Activated naive CD8-positive, alpha-beta T cell treated with anti-CD3 and anti-CD28 coated beads, Interleukin-2, amount 10 ng/mL, durations not matched to agents 7 days and 5 days (primary cell): ENCODE measurements around the gene HYCC1. TPM values are rescaled to one million over a fixed set of nuclear protein-coding genes. Genes with fewer than 3 reads are reported as not detected.

Experiments used
- ATAC-seq: fragments of 150-1000 bp; cut with Tn5 transposase; one replicate; pipeline ENCODE4 v1.10.0; 2021; ENCODE audit warnings: low read depth, moderate library complexity
- POLR2A ChIA-PET: fragments of 350-600 bp; sonication (Branson Sonifier 250); formaldehyde crosslinking; loops from one replicate; lab custom pipeline; 2021; ENCODE audit warnings: antibody characterized with exemption; lab: Charles Lee
- DNase-seq: peaks from one replicate; pipeline ENCODE4 v3.0.0; 2021
- H3K27ac Mint-ChIP-seq: one replicate; pipeline ENCODE4 v1.8.0; 2022; ENCODE audit warnings: mild to moderate bottlenecking, mixed read lengths
- H3K27me3 Mint-ChIP-seq: one replicate; pipeline ENCODE4 v1.8.0; 2022; ENCODE audit warnings: mild to moderate bottlenecking, moderate library complexity, mixed read lengths
- H3K36me3 Mint-ChIP-seq: one replicate; pipeline ENCODE4 v1.8.0; 2021; ENCODE audit warnings: mild to moderate bottlenecking, mixed read lengths
- H3K4me1 Mint-ChIP-seq: one replicate; pipeline ENCODE4 v1.8.0; 2021; ENCODE audit warnings: mixed read lengths
- H3K4me3 Mint-ChIP-seq: one replicate; pipeline ENCODE4 v1.8.0; 2022; ENCODE audit warnings: mild to moderate bottlenecking, moderate library complexity, mixed read lengths
- H3K9me3 Mint-ChIP-seq: one replicate; pipeline ENCODE4 v1.8.0; 2021; ENCODE audit warnings: mixed read lengths
- total RNA-seq, 2 experiments: library from RNA; stranded (reverse); gene quantifications; one replicate each; pipeline ENCODE4 v1.2.3, GENCODE V29; 2021

HYCC1 gene
- total RNA-seq, 2 experiments from 2014 or later = 49.5 to 49.7 TPM

- Mint-ChIP-seq H3K36me3 (peaks cover 2% of the 10 kb centered on the region), H3K4me1 (peaks cover 2% of the 10 kb centered on the region), H3K27ac (no peak overlapping the region), H3K4me3 (no peak overlapping the region), H3K27me3 (peaks cover 54% of the 10 kb centered on the region), H3K9me3 (no peaks in the 10 kb centered on the region)
- ATAC-seq (no peak), DNase-seq (no peak)
- POLR2A ChIA-PET = no interaction called here
Observed at GRCh38 chr7:23027261-23027660, 13.3 kb upstream of the HYCC1 start.

GRCh38 chr7:23026164-23026563 lies 12.2 kb upstream of the HYCC1 start:
- ATAC-seq (no peak), DNase-seq (no peak)
- H3K4me1 Mint-ChIP-seq = peaks cover 7% of the 10 kb centered on the region
- peaks cover 53% of the 10 kb centered on the region for H3K27me3 Mint-ChIP-seq
- no peak overlapping the region for H3K27ac Mint-ChIP-seq
- no peaks in the 10 kb centered on the region for H3K9me3 Mint-ChIP-seq
- POLR2A ChIA-PET = no interaction called here
- peaks cover 2% of the 10 kb centered on the region for H3K36me3 Mint-ChIP-seq
- no peak overlapping the region for H3K4me3 Mint-ChIP-seq

GRCh38 chr7:23024454-23024853 lies 10.5 kb upstream of the HYCC1 start:
- DNase-seq (no peak), ATAC-seq (no peak)
- Mint-ChIP-seq H3K4me3 (no peak overlapping the region), H3K4me1 (peaks cover 19% of the 10 kb centered on the region), H3K9me3 (no peaks in the 10 kb centered on the region), H3K27ac (no peak overlapping the region), H3K27me3 (peaks cover 42% of the 10 kb centered on the region), H3K36me3 (peaks cover 2% of the 10 kb centered on the region)
- POLR2A ChIA-PET = no interaction called here

- no peak for DNase-seq
- POLR2A ChIA-PET = no interaction called here
- no peak overlapping the region for H3K27ac Mint-ChIP-seq
- H3K4me1 Mint-ChIP-seq = peaks cover 24% of the 10 kb centered on the region
- H3K9me3 Mint-ChIP-seq = peaks cover 1% of the 10 kb centered on the region
- peaks cover 30% of the 10 kb centered on the region for H3K27me3 Mint-ChIP-seq
- no peak for ATAC-seq
- no peak overlapping the region for H3K4me3 Mint-ChIP-seq
- H3K36me3 Mint-ChIP-seq = peaks cover 3% of the 10 kb centered on the region
Observed at GRCh38 chr7:23022851-23023250, 8.9 kb upstream of the HYCC1 start.

- POLR2A ChIA-PET = no interaction called here
- H3K36me3 Mint-ChIP-seq = peaks cover 3% of the 10 kb centered on the region
- H3K27ac Mint-ChIP-seq = no peak overlapping the region
Observed at GRCh38 chr7:23022258-23022769, 8.4 kb upstream of the HYCC1 start.

GRCh38 chr7:23021596-23021995 lies 7.7 kb upstream of the HYCC1 start:
- Mint-ChIP-seq H3K9me3 (peaks cover 1% of the 10 kb centered on the region), H3K36me3 (peaks cover 2% of the 10 kb centered on the region), H3K27me3 (peaks cover 19% of the 10 kb centered on the region), H3K4me1 (peaks cover 33% of the 10 kb centered on the region), H3K27ac (peak overlapping the region; percentile 39), H3K4me3 (no peak overlapping the region)
- DNase-seq (no peak), ATAC-seq (no peak)
- POLR2A ChIA-PET = interaction anchor here (0.7 kb wide), 1 partner anchor 136 kb away, joined by 3 read pairs; no protein-coding TSS in a partner anchor

More at GRCh38 chr7:23022258-23022769, 8.4 kb upstream of the HYCC1 start:
- H3K4me1 Mint-ChIP-seq = peaks cover 27% of the 10 kb centered on the region
- ATAC-seq (no peak), DNase-seq (no peak)
- H3K9me3 Mint-ChIP-seq = peaks cover 1% of the 10 kb centered on the region
- H3K27me3 Mint-ChIP-seq = peaks cover 26% of the 10 kb centered on the region
- H3K4me3 Mint-ChIP-seq = no peak overlapping the region

GRCh38 chr7:23020742-23021401 lies 6.9 kb upstream of the HYCC1 start:
- peaks cover 14% of the 10 kb centered on the region for H3K27me3 Mint-ChIP-seq
- peaks cover 40% of the 10 kb centered on the region for H3K4me1 Mint-ChIP-seq
- DNase-seq = no peak
- peak; percentile 82 for ATAC-seq
- POLR2A ChIA-PET = interaction anchor here (0.7 kb wide), 1 partner anchor 135 kb away, joined by 3 read pairs; no protein-coding TSS in a partner anchor
- H3K36me3 Mint-ChIP-seq = peaks cover 7% of the 10 kb centered on the region
- peak overlapping the region; percentile 39 for H3K27ac Mint-ChIP-seq
- peaks cover 4% of the 10 kb centered on the region for H3K9me3 Mint-ChIP-seq
- H3K4me3 Mint-ChIP-seq = peak overlapping the region; percentile 35

GRCh38 chr7:23018750-23019149 lies 4.8 kb upstream of the HYCC1 start:
- ATAC-seq = no peak
- POLR2A ChIA-PET = no interaction called here

GRCh38 chr7:23017309-23017708 lies 3.4 kb upstream of the HYCC1 start:
- Mint-ChIP-seq H3K36me3 (peaks cover 14% of the 10 kb centered on the region), H3K4me1 (peaks cover 49% of the 10 kb centered on the region), H3K27ac (peak overlapping the region; percentile 14), H3K4me3 (peak overlapping the region; percentile 43), H3K9me3 (peaks cover 4% of the 10 kb centered on the region), H3K27me3 (no peaks in the 10 kb centered on the region)
- ATAC-seq (no peak), DNase-seq (no peak)
- POLR2A ChIA-PET = no interaction called here

More at GRCh38 chr7:23018750-23019149, 4.8 kb upstream of the HYCC1 start:
- Mint-ChIP-seq H3K4me1 (peaks cover 51% of the 10 kb centered on the region), H3K27me3 (no peaks in the 10 kb centered on the region), H3K4me3 (no peak overlapping the region), H3K27ac (peak overlapping the region; percentile 42), H3K36me3 (peaks cover 14% of the 10 kb centered on the region), H3K9me3 (peaks cover 4% of the 10 kb centered on the region)
- DNase-seq = no peak

GRCh38 chr7:23016345-23017253 lies 2.7 kb upstream of the HYCC1 start:
- Mint-ChIP-seq H3K4me3 (peak overlapping the region; percentile 43), H3K4me1 (peaks cover 46% of the 10 kb centered on the region), H3K27me3 (no peaks in the 10 kb centered on the region), H3K36me3 (peaks cover 14% of the 10 kb centered on the region), H3K27ac (peak overlapping the region; percentile 79), H3K9me3 (peaks cover 4% of the 10 kb centered on the region)
- POLR2A ChIA-PET = no interaction called here
- DNase-seq (no peak), ATAC-seq (no peak)

GRCh38 chr7:23014681-23015080 lies 751 bp upstream of the HYCC1 start:
- peak overlapping the region; percentile 97 for H3K4me3 Mint-ChIP-seq

GRCh38 chr7:23012908-23013714 lies 819 bp downstream of the HYCC1 start:
- H3K36me3 Mint-ChIP-seq = peaks cover 13% of the 10 kb centered on the region
- peak; percentile 54 for DNase-seq

More at GRCh38 chr7:23014681-23015080, 751 bp upstream of the HYCC1 start:
- H3K27ac Mint-ChIP-seq = peak overlapping the region; percentile 95
- ATAC-seq (no peak), DNase-seq (no peak)
- POLR2A ChIA-PET = interaction anchor here (0.6 to 1.6 kb wide), 2 partner anchors 126 to 161 kb away, joined by 3 read pairs; no protein-coding TSS in a partner anchor
- H3K27me3 Mint-ChIP-seq = no peaks in the 10 kb centered on the region
- H3K9me3 Mint-ChIP-seq = peaks cover 4% of the 10 kb centered on the region
- peaks cover 32% of the 10 kb centered on the region for H3K4me1 Mint-ChIP-seq
- peaks cover 14% of the 10 kb centered on the region for H3K36me3 Mint-ChIP-seq

More at GRCh38 chr7:23012908-23013714, 819 bp downstream of the HYCC1 start:
- H3K4me1 Mint-ChIP-seq = peaks cover 27% of the 10 kb centered on the region
- POLR2A ChIA-PET = interaction anchor here (0.6 to 1.6 kb wide), 6 partner anchors 12 to 128 kb away, joined by 3 to 5 read pairs (median 4); no protein-coding TSS in a partner anchor
- no peak for ATAC-seq
- peaks cover 3% of the 10 kb centered on the region for H3K9me3 Mint-ChIP-seq
- H3K4me3 Mint-ChIP-seq = no peak overlapping the region
- H3K27me3 Mint-ChIP-seq = no peaks in the 10 kb centered on the region
- H3K27ac Mint-ChIP-seq = no peak overlapping the region
